GM12878 (cell line): Measurements from ENCODE around the gene RALGAPA2. TPM values are rescaled to one million over a fixed set of nuclear protein-coding genes. Genes with fewer than 3 reads are reported as not detected.
A peak's percentile ranks its signal among the peaks of the same experiment; 100 is the strongest.

Source experiments
- BHLHE40 ChIP-seq, 2 experiments: fragments of 450-650 bp in 1 of 2; IDR thresholded peaks; 2 replicates each; pipeline ENCODE4 v1.6.1; 2011 to 2017; ENCODE audit warnings: low read depth in 2 of 2, borderline replicate concordance in 1 of 2, improper control_type of control experiment in 1 of 2, low read length in 1 of 2, mild to moderate bottlenecking in 1 of 2
- IKZF1 ChIP-seq: fragments of 450-650 bp; conservative IDR thresholded peaks from 2 replicates; pipeline ENCODE4 v1.6.1; 2017; ENCODE audit warnings: antibody characterized with exemption, mild to moderate bottlenecking
- IRF3 ChIP-seq: fragments of 450-650 bp; IDR thresholded peaks from 2 replicates; pipeline ENCODE4 v1.6.1; 2014; ENCODE audit warnings: mild to moderate bottlenecking
- KLF5 ChIP-seq: fragments of 450-650 bp; IDR thresholded peaks from 2 replicates; pipeline ENCODE4 v1.6.1; 2014; ENCODE audit warnings: mild to moderate bottlenecking; ENCODE audit not compliant: partially characterized antibody
- NBN ChIP-seq: fragments of 450-650 bp; IDR thresholded peaks from 2 replicates; pipeline ENCODE4 v1.6.1; 2016
- NRF1 ChIP-seq: conservative IDR thresholded peaks from 2 replicates; pipeline ENCODE4 v1.6.1; 2011; ENCODE audit warnings: mild to moderate bottlenecking, low read depth, low read length, improper control_type of control experiment
- SMARCA5 ChIP-seq: fragments of 450-650 bp; IDR thresholded peaks from 2 replicates; pipeline ENCODE4 v1.6.1; 2017; ENCODE audit warnings: mild to moderate bottlenecking
- SP1 ChIP-seq: IDR thresholded peaks from one replicate; pipeline ENCODE4 v1.6.1; 2011; ENCODE audit warnings: low read depth, low read length
- SRF ChIP-seq, 2 experiments: IDR thresholded peaks; 2 replicates each; pipeline ENCODE4 v1.6.1; 2011; ENCODE audit warnings: low read depth in 2 of 2, low read length in 2 of 2, mild to moderate bottlenecking in 1 of 2, moderate library complexity in 1 of 2
- STAT1 ChIP-seq: fragments of 450-650 bp; conservative IDR thresholded peaks from 2 replicates; pipeline ENCODE4 v1.6.1; 2014; ENCODE audit warnings: antibody characterized with exemption, mild to moderate bottlenecking
- TARDBP ChIP-seq: IDR thresholded peaks from 2 replicates; pipeline ENCODE4 v1.6.1; 2016; ENCODE audit warnings: borderline replicate concordance
- YBX1 ChIP-seq: fragments of 450-650 bp; IDR thresholded peaks from 2 replicates; pipeline ENCODE4 v1.6.1; 2016; ENCODE audit warnings: antibody characterized with exemption
- ZNF217 ChIP-seq: fragments of 450-650 bp; IDR thresholded peaks from 2 replicates; pipeline ENCODE4 v1.6.1; 2017; ENCODE audit warnings: antibody characterized with exemption, mild to moderate bottlenecking
- polyA plus RNA-seq, 11 experiments: library from polyadenylated mRNA; depleted of rRNA in 4 of 11; unstranded in 6 of 11; stranded (reverse) in 5 of 11; fragments of >200 nt; fragmentation: Nextera tagmentation in 4 of 11; fragmentation: Illumina TruSeq in 1 of 11; extraction: Ambion mirVana in 4 of 11; extraction: Trizol in 1 of 11; gene quantifications; 1 replicate in 1 of 11; 2 replicates in 10 of 11; pipeline versions ENCODE4 v1.2.1 to v1.2.3, GENCODE V29; 2011 to 2016; ENCODE audit warnings: inconsistent platforms in 2 of 11, missing spikeins in 2 of 11, low read depth in 1 of 11
- total RNA-seq, 4 experiments: library from RNA; depleted of rRNA in 3 of 4; stranded (reverse); fragments of >200 nt in 3 of 4; fragmentation: Illumina TruSeq in 1 of 4; extraction: Trizol in 1 of 4; gene quantifications; 2 replicates each; pipeline versions ENCODE4 v1.2.1 to v1.2.3, GENCODE V29; 2013 to 2021

Gene RALGAPA2
- total and polyA plus RNA-seq, 10 of the 15 experiments (the other 5 are each of a cell fraction or from before 2014, with no cell fraction given) = 2.9 to 29.4 (median 19.6) TPM

- TF ChIP-seq TARDBP (peak; percentile 89), SMARCA5 (peak; percentile 65; the same call in 1 of the 2 replicates), ZNF217 (peak; percentile 21; the same call in 1 of the 2 replicates), KLF5 (no peak), NRF1 (peak; percentile 61), BHLHE40 (IDR thresholded peaks at IDR 0.05; ENCODE audit: borderline replicate concordance in 1 of 2, low read depth in 2 of 2, low read length in 1 of 2) (peak in 1 of 2 experiments; percentile 41; a peak in 1 of 4 replicates), SP1 (peak; percentile 84), YBX1 (no peak), IRF3 (0 out of 2 replicates have a peak, but pooled peaks have one; percentile 30), SRF (IDR thresholded peaks at IDR 0.05; ENCODE audit: low read depth in 2 of 2, low read length in 2 of 2) (0 out of 4 replicates have a peak, but pooled peaks of 1 of the 2 experiments have one; percentile 35), NBN (peak; percentile 40; the same call in 1 of the 2 replicates), IKZF1 (peak; percentile 99), STAT1 (0 out of 2 replicates have a peak, but pooled peaks have one; percentile 44)
- TF ChIP-seq, all 136 proteins: peak for 43
Observed at GRCh38 chr20:20712474-20713243, at the start of gene RALGAPA2 (continued).
